SK-N-SH treated with all-trans-retinoic acid at 6 μM for 48 hours (cell line): ENCODE results near the gene SCGB1C1.

Experiments
- ATAC-seq: fragments of 200-7000 bp; cut with Tn5 transposase; 3 replicates; pipeline ENCODE4 v1.9.1; 2020; ENCODE audit warnings: mild to moderate bottlenecking, moderate library complexity
- ARNTL ChIP-seq: fragments of 450-650 bp; formaldehyde crosslinking; IDR thresholded peaks from 2 replicates; pipeline ENCODE4 v1.5.0; 2020; ENCODE audit warnings: low read depth, mild to moderate bottlenecking, moderate library complexity, borderline replicate concordance
- BACH2 ChIP-seq: fragments of 250-450 bp; sonication (Bioruptor Pico); IDR thresholded peaks from 2 replicates; pipeline ENCODE4 v1.9.0; 2021; ENCODE audit warnings: mild to moderate bottlenecking, borderline replicate concordance
- CREB5 ChIP-seq: fragments of 250-450 bp; sonication (Bioruptor Pico); IDR thresholded peaks from 2 replicates; pipeline ENCODE4 v1.5.1; 2020; ENCODE audit warnings: low read depth, mild to moderate bottlenecking, moderate library complexity
- ESRRG ChIP-seq: fragments of 250-450 bp; sonication (Bioruptor Pico); IDR thresholded peaks from 2 replicates; pipeline ENCODE4 v1.6.1; 2021; ENCODE audit warnings: mild to moderate bottlenecking
- GLIS3 ChIP-seq: fragments of 250-450 bp; sonication (Bioruptor Pico); IDR thresholded peaks from 2 replicates; pipeline ENCODE4 v1.5.0; 2020; ENCODE audit warnings: mild to moderate bottlenecking, moderate library complexity
- ISL1 ChIP-seq: fragments of 250-450 bp; sonication (Bioruptor Pico); IDR thresholded peaks from 2 replicates; pipeline ENCODE4 v2.1.2; 2022; ENCODE audit warnings: mild to moderate bottlenecking, moderate library complexity
- OSR1 ChIP-seq: fragments of 250-450 bp; sonication (Bioruptor Pico); IDR thresholded peaks from 2 replicates; pipeline ENCODE4 v1.8.0; 2022; ENCODE audit warnings: moderate library complexity, mild to moderate bottlenecking, inconsistent platforms
- PATZ1 ChIP-seq: fragments of 250-450 bp; sonication (Bioruptor Pico); IDR thresholded peaks from 2 replicates; pipeline ENCODE4 v1.8.0; 2020; ENCODE audit warnings: mild to moderate bottlenecking, moderate library complexity, borderline replicate concordance
- POU6F1 ChIP-seq: fragments of 250-450 bp; sonication (Bioruptor Pico); IDR thresholded peaks from 2 replicates; pipeline ENCODE4 v1.8.0; 2021; ENCODE audit warnings: low read depth, mild to moderate bottlenecking, moderate library complexity, borderline replicate concordance
- PPARA ChIP-seq: fragments of 250-450 bp; sonication (Bioruptor Pico); IDR thresholded peaks from 2 replicates; pipeline ENCODE4 v1.5.0; 2020; ENCODE audit warnings: mild to moderate bottlenecking, borderline replicate concordance
- SNAI2 ChIP-seq: fragments of 250-450 bp; sonication (Bioruptor Pico); IDR thresholded peaks from 2 replicates; pipeline ENCODE4 v1.5.0; 2020; ENCODE audit warnings: mild to moderate bottlenecking, moderate library complexity
- TCF4 ChIP-seq: fragments of 250-450 bp; sonication (Bioruptor Pico); IDR thresholded peaks from 2 replicates; pipeline ENCODE4 v1.8.0; 2021; ENCODE audit warnings: mild to moderate bottlenecking, moderate library complexity, borderline replicate concordance
- TOX ChIP-seq: fragments of 250-450 bp; sonication (Bioruptor Pico); IDR thresholded peaks from 2 replicates; pipeline ENCODE4 v1.8.0; 2021; ENCODE audit warnings: mild to moderate bottlenecking, moderate library complexity, borderline replicate concordance
- TSHZ2 ChIP-seq: fragments of 250-450 bp; sonication (Bioruptor Pico); IDR thresholded peaks from 2 replicates; pipeline ENCODE4 v1.5.0; 2020; ENCODE audit warnings: mild to moderate bottlenecking, moderate library complexity
- ZC3H10 ChIP-seq: fragments of 250-450 bp; sonication (Bioruptor Pico); IDR thresholded peaks from 2 replicates; pipeline ENCODE4 v1.5.1; 2021; ENCODE audit warnings: mild to moderate bottlenecking, moderate library complexity
- ZFP30 ChIP-seq: fragments of 450-650 bp; formaldehyde crosslinking; IDR thresholded peaks from 2 replicates; pipeline ENCODE4 v1.5.0; 2022; ENCODE audit warnings: mild to moderate bottlenecking, moderate library complexity
- ZNF565 ChIP-seq: fragments of 450-650 bp; formaldehyde crosslinking; conservative IDR thresholded peaks from 2 replicates; pipeline ENCODE4 v1.5.0; 2020; ENCODE audit warnings: low read depth, mild to moderate bottlenecking, moderate library complexity
- ZNF8 ChIP-seq: fragments of 450-650 bp; formaldehyde crosslinking; IDR thresholded peaks from 2 replicates; pipeline ENCODE4 v1.5.0; 2020; ENCODE audit warnings: mild to moderate bottlenecking, moderate library complexity

The SCGB1C1 gene

GRCh38 chr11:211295-211694 lies 18.4 kb downstream of the SCGB1C1 start:
- TF ChIP-seq ZC3H10, result no peak
- no peak for TF ChIP-seq OSR1 (CRISPR knock-in tag)
- TF ChIP-seq ARNTL, result no peak
- no peak for TF ChIP-seq PPARA (CRISPR knock-in tag)
- TF ChIP-seq TSHZ2 (CRISPR knock-in tag), result no peak
- TF ChIP-seq POU6F1 (CRISPR knock-in tag), result no peak
- TF ChIP-seq TCF4, result no peak
- no peak for TF ChIP-seq ESRRG (CRISPR knock-in tag)
- no peak for TF ChIP-seq PATZ1 (CRISPR knock-in tag)
- no peak for TF ChIP-seq ZNF565 (CRISPR knock-in tag)
- TF ChIP-seq ZFP30 (CRISPR knock-in tag), result no peak
- TF ChIP-seq GLIS3 (CRISPR knock-in tag), result no peak
- no peak for TF ChIP-seq SNAI2 (CRISPR knock-in tag)
- TF ChIP-seq ISL1, result no peak
- no peak for TF ChIP-seq ZNF8 (CRISPR knock-in tag)
- TF ChIP-seq CREB5 (CRISPR knock-in tag), result no peak
- no peak for ATAC-seq

GRCh38 chr11:211741-212140 lies 18.9 kb downstream of the SCGB1C1 start:
- no peak for TF ChIP-seq TOX (CRISPR knock-in tag)
- no peak for TF ChIP-seq ZNF565 (CRISPR knock-in tag)
- no peak for ATAC-seq

- TF ChIP-seq ISL1 (no peak), BACH2 (CRISPR knock-in tag) (no peak), PATZ1 (CRISPR knock-in tag) (no peak), POU6F1 (CRISPR knock-in tag) (no peak)
- TF ChIP-seq, all 23 proteins: peak for 0
- no peak for ATAC-seq
Observed at GRCh38 chr11:212150-213100, 19.5 kb downstream of the SCGB1C1 start.
